Measurements from ENCODE around the gene BRD4.

DNA sequence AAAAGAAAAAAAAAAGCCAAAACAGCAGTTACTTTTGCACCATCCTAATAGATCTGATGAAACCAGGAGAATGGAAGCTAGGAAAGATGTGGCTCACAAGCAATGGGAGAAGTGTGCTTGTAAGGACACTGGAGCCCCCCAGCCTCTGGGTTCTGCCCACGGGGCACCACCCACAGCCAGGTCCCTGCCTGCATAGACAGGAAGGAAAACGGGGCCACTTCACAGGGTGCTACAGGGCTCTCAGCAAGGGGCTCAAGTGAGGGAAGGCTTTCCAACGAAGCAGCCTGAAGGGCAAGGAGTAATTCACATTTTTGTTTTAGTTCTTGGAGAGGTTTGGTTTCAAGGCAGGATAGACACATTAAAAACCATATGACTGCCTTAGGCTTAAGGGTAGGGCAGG lies 42.7 kb downstream of the BRD4 start:
- TF ChIP-seq, protein P1, sequence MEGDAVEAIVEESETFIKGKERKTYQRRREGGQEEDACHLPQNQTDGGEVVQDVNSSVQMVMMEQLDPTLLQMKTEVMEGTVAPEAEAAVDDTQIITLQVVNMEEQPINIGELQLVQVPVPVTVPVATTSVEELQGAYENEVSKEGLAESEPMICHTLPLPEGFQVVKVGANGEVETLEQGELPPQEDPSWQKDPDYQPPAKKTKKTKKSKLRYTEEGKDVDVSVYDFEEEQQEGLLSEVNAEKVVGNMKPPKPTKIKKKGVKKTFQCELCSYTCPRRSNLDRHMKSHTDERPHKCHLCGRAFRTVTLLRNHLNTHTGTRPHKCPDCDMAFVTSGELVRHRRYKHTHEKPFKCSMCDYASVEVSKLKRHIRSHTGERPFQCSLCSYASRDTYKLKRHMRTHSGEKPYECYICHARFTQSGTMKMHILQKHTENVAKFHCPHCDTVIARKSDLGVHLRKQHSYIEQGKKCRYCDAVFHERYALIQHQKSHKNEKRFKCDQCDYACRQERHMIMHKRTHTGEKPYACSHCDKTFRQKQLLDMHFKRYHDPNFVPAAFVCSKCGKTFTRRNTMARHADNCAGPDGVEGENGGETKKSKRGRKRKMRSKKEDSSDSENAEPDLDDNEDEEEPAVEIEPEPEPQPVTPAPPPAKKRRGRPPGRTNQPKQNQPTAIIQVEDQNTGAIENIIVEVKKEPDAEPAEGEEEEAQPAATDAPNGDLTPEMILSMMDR (IDR thresholded peaks at IDR 0.05; ENCODE audit: poor library complexity, severe bottlenecking) = no peak
- TF ChIP-seq MXI1 (conservative IDR thresholded peaks at IDR 0.05; ENCODE audit: poor library complexity, severe bottlenecking) (no peak), SMC3 (conservative IDR thresholded peaks at IDR 0.05; ENCODE audit: poor library complexity) (no peak), RAD21 (conservative IDR thresholded peaks at IDR 0.05) (no peak), EZH2 (IDR thresholded peaks at IDR 0.05; ENCODE audit: borderline replicate concordance, insufficient read depth, low read length, poor library complexity, severe bottlenecking) (no peak)

All from neural cell (in vitro differentiated cells).